GM19238 (cell line): ENCODE data around the gene VOPP1.
"Not testable (repeated sequence)": the region's sequence is repeated elsewhere in the genome, so short reads cannot be mapped to it uniquely, and the experiment has no call there.

ENCODE experiments used
- DNase-seq: peaks from one replicate; pipeline ENCODE4 v3.0.0; 2011; ENCODE audit warnings: low spot score; ENCODE audit not compliant: insufficient read length

Gene VOPP1

DNA sequence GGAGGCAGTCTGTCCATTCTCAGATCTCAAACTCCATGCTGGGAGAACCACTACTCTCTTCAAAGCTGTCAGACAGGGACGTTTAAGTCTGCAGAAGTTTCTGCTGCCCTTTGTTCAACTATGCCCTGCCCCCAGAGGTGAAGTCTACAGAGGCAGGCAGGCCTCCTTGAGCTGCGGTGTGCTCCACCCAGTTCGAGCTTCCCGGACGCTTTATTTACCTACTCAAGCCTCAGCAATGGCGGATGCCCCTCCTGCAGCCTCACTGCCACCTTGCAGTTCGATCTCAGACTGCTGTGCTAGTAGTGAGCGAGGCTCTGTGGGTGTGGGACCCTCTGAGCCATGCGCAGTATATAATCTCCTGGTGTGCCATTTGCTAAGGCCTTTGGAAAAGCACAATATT is 10.4 kb upstream of the VOPP1 start:
- not testable (repeated sequence) for DNase-seq

DNA sequence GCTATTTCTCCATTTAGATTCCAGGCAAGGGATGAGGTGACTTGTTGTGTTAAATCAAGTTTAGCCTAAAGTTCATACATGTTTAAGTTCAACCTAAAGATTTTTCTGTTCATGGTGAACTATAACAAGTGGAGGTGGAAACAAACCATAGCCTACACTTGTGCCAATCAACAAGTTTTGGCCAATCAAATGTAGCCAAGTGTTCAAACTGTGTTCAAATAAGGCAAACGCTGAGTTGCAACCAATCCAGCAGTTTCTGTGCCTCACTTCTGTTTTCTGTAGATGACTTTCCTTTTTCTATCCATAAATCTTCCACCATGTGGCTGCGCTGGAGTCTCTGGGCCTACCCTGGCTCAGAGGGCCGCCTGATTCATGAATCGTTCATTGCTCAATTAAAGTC is 4.5 kb upstream of the VOPP1 start:
- DNase-seq, result no peak

DNA sequence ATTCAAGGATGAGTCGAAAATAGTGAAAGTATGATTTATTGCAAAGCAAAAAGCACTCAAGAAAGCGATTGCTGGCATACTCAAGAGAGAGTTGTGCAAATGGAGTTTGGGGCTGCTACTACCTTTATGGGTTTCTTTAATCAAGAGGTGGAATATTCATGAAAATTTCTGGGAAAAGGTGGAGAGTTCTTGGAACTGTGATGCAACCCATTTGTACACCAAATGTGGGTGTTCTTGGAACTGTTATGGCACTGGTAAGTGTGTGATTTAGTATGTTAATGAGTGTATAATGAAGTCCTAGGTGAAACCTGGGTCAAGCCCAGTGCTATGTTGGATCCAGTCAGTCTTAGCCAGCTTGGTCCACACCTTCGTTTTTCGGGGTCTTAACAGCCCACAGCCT is 3.4 kb upstream of the VOPP1 start:
- no peak for DNase-seq

DNA sequence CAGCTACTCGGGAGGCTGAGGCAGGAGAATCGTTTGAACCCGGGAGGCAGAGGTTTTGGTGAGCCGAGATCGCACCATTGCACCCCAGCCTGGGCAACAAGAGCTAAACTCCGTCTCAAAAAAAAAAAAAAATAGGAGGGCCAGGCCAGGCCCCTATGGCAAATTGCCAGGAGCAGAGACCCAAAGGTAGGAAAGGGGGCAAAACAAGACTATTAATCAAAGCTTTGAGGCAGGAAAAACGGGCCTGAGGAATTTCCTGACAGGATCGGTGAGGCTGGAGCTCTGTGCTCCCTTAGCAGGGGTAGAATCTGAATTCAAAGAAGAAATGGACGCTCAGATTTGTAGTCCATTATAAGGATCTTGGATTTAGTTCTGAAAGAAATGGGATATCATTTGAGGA is 2.8 kb upstream of the VOPP1 start:
- DNase-seq, result no peak

DNA sequence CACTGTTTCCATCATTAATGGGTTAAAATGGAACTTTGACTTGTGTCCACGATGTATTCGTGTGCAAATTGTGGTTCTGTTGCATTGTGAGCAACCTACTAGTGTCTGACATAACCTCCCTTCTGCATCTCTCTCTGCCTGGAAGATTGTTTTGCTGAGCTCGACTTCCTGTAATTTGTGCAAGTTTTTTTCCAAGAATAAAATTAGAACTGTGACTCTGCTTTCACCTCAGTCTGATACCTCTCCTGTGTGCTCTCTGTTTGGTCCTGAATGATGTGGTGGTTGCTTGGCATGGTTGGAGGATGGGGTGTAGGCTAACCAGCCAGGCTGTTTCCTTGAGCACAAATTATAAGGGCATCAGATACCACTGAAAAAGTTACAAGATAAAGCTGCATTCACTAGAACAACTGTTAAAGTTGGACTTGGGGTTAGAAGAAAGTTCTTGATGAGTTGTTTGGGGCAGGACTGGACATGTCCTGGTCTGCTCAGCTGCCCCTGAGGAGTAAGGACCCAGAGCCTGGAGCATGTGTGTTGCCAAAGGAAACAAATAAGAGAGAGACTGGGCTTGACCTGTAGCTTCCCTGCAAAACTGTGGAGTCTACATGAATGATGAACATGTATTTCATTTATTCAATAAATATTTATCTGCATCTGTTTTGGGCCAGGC is 1.9 kb upstream of the VOPP1 start:
- no peak for DNase-seq

DNA sequence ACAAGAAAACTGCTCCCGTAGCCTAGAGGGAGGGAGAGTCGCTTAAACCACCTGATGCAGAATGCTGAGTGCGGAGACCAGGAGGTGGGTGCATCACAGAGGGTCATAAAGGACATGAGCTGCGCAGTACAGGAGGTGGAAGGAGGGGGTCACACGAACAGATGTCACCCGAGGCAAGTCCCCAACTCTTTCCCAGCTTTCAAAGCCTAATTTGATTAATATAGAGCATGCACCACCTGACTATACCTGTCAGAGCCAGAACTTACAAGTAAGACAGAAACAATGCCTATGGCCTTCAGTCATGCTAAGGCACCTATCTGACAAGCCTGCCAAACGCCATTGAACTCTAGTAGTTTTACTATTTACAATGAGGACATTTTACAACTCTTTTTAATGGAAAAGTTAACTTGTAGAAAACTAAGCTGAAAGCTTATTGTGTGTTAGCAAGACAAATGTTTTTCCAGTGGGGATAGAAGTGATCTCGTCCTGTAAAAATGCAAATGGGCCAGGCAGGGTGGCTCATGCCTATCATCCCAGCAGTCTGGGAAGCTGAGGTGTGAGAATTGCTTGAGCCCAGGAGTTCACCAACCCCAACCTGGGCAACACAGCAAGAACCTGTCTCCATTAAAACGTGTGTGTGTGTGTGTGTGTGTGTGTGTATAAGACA is 1.1 kb upstream of the VOPP1 start:
- DNase-seq, result no peak

DNA sequence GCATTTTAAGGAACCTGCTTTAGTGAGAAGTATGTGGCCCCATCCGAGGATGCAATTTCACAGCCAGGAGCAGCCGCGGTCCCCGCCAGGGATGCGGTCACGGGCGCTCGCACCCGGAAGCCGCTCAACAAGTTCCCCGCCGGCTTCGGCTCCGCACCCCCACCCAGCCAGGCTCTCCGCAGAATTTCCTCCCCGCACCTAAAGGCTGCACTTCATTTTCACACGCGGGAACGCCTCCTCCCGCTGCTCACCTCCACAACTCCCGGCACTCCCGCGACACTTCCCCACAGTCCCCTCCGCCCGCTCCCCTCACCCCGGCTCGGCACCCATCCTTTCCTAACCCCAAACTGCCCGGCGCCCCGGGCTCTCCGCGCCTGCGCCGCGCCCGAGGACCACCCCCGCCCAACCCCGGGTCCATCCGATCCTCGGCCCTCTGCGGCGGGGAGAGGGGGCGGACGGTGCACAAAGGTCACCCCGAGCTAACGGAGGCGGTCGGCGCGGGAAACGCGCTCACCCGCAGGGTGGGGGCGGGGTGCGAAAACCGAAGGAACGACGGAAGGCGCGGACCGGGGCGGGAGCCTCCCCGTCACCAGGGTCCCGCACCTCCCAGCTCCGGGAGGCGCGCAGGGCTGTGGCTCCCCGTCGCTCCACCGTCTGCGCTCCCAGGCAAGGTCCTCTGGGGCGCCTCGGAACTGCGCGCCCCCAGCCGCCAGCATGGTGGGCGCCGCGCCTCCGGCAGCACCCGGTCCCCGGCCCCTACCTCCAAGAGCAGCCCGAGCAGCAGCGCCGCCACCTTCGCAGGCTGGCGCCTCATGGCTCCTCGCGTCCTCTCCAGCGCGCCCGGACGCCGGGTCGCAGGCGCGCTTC is 558 bp downstream of the VOPP1 start:
- no peak for DNase-seq

DNA sequence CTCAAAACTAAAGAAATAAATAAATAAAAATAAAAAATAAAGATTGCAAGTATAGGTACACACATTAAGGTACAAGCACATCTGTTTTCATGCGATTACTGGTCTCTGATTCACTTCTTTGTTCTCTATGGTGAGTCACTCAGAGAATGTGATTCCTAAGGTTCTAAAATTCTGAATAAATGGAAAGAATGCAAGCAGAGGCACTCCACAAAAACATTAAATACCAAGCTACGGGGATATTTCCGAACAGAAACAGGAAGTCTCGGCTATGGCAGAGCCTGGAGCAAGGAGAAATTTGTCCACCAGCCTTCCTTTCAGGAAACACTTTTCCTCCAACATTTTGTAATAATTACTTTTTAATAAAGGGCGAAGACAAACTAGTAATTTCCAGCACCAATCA is 1.4 kb downstream of the VOPP1 start:
- no peak for DNase-seq

DNA sequence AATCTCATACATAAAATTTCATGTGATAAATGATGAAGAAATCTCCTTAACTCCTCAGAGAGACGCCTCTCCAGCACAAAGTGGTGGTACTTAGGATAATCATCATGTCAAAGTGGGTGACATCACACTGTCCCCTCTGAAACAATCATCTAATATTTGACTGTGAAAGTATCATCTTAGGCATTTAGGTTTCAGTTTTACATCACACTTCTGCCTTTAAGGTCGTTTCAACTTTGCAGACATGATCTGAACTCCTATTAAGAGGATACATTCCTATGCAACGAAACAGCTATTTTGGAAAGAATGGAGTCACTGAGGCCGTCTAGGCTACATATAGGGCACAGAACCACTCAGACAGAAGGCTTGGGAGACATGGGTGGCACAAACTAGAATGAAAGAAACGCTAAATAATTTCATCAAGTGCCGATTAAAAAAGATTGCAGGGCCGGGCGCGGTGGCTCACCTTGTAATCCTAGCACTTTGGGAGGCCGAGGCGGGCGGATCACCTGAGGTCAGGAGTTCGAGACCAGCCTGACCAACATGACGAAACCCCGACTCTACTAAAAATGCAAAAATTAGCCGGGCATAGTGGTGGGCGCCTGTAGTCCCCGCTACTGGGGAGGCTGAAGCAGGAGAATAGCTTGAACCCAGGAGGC is 2.0 kb downstream of the VOPP1 start:
- DNase-seq, result no peak

DNA sequence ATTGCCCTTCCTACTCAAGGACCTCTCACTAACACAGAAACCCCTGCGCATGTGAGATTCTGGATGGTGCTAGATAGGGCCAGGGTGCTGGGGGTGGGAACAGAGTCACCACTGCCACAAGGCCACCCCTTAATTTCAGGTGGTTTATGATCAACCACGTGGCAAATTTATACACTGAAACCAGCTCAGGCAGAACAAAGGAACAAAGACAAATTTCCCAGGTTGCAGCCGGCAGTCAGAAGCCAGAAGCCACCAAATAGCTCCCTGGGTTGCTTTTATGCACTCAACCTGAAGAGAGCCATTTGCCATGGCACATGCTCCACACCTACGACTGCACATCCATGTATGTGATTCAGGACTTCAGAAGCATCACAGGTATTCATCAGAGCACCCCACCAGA is 2.5 kb downstream of the VOPP1 start:
- DNase-seq, result no peak

DNA sequence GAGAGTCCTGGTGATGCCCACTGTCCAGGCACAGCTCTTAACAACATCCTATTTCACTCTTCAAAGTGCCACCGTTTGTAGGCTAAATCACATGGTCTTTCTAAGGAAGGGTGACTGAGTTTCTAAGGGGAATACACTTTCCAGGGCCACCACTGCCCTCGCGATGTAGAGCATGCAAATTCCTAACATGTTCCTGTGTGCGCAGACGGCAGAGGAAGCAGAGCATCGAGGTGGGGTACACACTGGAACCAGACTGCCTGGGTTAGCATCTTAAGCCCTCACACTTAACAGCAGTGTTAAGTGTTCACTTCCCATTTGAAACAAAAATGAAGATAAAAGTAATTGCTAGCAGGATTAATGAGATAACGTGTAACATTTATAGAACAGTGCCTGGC is 3.0 kb downstream of the VOPP1 start:
- no peak for DNase-seq

DNA sequence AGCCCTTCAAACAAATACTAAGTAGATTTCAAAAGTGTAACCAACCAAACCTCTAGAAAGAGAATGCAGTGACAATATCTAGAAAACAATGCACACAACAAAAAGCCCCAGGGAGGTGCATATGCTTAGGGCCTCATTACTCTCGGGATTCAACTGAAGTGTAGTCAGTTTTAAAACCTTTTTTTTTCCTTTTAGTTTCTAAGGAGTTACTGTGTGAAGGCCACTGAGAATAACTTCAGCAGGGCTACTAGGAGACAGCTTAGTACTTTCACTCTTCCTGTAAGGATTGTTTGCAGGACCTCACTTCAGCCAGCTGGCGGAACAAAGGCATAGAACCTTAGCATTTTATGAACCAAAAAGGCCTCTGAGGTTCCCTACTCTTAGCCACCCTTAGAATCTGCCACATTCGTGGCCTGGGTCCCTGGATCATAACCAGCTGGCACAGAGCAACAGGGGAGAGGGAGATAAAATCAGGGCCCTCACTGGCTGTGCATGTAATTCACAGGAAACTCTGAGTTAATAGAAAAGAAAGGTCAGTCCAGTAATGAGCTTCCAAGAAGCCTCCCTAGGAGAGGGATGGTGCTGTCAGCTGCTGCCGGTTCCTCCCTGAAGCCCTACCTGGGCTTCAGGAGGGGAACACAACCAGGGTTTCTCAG is 3.6 kb downstream of the VOPP1 start:
- DNase-seq, result no peak

DNA sequence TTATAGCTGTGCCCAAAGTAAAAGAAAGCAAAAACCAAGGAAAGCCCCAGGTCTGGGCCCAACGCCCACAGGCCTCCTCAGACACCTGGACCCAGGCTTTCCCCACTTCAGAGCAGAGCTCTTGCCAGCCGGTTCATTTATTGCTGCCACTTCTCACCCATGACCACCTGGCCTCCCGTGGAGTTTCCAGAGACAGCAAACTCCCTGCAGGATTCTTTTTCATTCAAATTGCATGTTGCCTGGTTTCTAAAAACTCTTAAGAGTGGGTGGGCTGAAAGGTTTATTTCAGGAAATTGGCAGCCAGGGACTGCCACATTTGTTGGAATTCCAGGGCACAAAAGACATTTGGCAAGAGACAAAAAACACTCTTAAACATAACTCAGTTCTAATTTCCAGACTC is 4.7 kb downstream of the VOPP1 start:
- no peak for DNase-seq

DNA sequence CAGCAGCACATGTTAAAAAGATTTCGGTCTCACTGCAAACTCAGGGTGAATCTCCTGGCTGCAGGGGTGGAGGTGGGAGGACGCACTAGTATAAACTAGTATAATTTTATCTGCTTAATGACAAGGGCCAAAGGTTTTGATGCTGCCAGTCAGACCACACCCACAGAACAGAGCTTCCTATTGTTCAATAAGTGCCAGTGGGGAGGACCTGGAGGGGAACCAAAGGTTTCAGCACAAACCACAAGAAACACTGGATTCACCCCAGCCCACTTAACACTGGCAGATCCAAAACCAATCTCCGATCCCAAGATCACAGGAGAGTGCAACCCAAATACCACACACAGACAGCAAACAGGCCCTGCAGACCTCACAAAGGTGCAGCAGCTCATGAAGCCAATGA is 6.6 kb downstream of the VOPP1 start:
- no peak for DNase-seq

DNA sequence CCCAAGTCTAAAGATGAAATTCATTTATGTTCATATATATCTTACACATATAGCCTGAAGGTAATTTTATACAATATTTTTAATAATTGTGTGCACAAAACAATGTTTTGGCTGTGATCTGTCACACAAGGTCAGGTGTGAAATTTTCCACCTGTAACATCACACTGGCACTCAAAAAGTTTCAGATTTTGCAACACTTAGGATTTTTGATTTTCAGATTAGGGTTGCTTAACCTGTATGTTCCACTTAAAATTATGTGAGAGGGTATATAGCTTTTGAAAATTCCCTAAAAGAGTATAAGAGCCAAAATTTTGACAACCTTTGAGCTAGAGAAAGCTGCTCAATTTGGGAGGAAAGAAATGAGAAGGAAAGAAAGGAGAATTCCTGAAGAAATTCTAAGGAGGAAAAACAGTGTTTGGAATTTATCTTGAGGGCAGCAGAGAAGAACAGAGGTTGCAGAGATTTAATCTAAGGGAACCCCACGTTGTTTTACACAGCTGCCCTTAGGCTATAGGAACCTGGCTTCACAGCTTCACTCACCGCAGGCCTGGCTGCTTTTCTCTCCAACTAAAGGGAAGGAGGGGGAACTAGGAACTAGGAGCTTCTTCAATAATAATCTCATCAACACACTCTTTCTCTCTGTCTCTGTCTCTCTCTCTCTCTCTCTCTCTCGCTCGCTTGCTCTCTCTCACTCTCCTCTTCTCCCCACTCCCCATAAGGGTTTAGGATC is 8.5 kb downstream of the VOPP1 start:
- no peak for DNase-seq

DNA sequence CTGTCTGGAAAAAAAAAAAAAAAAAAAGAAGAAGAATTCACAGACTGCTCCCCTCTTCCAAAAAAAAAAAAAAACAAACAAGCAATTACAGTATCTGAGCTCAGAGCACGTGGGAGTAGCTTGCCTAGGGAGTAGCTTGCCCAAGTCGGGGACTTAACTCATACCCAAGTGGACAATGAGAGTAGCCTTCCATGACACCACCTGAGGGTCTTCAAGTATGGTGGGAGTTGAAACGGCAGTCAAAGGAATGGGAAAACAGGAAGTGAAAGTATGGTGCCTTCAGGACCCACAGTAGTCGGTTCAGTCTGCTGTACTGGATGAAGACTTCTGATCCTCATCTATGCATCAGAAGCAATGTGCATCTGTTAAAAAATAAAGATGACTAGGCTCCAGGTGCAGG is 10.6 kb downstream of the VOPP1 start:
- no peak for DNase-seq

DNA sequence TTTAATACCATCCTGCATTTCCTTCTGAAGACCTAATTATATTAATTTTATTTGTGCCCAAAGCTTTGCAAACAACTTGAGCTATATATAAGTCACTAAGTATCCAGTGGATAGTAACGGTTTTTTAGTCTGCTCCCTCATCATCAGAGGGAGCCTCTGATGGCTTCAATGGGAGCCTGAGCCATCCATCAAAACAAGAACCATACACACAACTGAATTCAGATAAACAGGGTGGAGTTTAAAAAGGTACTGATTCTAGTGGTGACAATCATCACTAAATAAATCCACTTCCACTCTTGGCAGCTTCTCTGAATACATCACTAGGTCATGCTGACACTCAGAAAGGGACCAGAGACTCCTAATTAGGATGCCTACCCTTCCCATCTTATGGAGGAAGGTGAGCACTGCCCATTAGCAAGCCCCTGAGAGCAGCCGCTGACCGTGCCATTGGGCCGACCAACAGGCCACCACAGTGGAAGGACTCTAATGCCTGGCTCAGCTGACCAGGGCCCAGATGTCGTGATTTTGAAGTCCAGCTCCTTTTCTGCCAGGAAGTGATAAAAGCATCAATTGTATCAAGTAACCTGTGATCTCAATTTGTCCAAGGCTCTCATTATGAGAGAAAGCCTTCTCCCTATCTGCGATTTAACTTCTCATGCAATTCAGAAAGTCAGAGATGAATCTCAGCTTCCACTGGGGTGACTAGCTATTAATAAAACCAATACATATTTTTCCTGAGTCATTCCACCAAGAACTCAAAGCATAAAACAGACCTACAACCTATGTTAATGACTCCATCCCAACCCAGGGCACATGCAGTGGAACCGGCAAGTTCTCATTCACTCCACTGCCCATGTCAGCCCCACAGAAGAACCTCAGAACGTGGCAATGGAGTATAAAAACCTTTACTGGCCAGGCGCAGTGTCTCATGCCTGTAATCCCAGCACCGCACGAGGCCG is 13.1 kb downstream of the VOPP1 start:
- no peak for DNase-seq

DNA sequence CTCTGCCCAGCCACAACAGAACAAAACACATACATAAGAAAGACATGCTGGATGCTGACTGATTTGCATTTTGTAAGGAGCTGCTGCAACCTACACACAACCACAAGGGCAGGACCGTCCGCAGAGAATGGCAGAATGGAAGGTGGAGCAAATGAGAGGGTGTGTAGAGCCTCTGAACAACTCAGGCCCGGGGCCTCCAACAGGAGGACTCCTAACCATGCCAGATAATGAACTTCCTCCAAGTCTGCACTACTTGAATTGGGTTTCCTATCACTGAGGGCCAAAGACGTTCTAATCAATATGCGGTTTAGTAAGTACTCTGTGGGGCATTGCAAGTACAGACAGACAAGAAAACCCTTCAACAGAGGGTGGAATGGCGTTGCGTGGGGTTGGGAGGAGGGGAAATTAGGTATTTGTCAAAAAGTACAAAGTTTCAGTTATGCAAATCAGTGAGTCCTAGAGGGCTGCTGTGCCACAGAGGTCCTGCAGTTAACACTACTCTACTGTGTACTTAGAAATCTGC is 14.6 kb downstream of the VOPP1 start:
- DNase-seq, result peak; percentile 59

DNA sequence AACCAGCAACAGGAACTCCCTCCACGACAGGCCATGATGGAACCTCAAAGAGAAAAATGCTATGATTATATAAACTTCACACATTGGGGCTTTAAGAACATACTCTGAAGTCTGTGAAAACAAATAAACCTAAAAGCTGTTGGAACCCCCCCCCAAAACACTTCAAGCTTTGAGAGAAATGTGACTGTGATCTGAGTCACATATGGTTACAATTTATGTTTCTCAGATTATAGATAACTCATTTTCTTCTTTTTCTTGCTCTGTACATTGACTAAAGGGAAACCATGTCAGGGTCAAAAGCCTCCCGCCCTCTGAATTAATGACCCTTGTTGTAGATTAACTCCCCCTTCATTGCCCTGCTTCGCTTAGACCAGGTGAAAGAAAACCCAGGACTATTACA is 15.8 kb downstream of the VOPP1 start:
- no peak for DNase-seq
